ENCODE data around the gene CD164L2. TPM values are rescaled to one million over a fixed set of nuclear protein-coding genes. Genes with fewer than 3 reads are reported as not detected.

Gene CD164L2
- total RNA-seq, 4 donors from 2014 or later: 5.9 to 14.3 (median 10.3) TPM

DNA sequence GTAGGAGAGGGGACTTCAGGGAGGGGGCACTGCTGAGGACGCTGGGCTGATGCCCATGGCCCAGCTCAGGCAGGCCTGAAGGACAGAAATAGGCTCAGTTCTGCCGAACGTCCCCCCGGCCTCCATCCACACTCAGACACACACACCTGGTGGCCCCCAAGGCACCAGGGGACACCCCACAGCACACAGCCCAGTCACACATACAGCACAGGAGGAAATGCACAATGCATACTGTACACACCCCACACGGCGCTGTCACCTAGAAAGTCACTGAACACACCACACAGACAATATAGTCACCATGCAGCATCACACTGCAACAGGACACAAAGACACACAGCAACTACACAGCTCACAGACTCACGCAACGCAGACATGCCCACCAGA lies 40.7 kb downstream of the CD164L2 start:
- 52% methylated on average over 3 of the region's 8 CpGs for WGBS
- Histone ChIP-seq H3K36me3 (no peaks in the 10 kb centered on the region), H3K27ac (peak overlapping the region; percentile 91), H3K4me1 (peaks cover 33% of the 10 kb centered on the region), H3K4me3 (peak overlapping the region; percentile 48), H3K9me3 (no peaks in the 10 kb centered on the region), H3K27me3 (no peaks in the 10 kb centered on the region)
- DNase-seq (ENCODE audit: low spot score in 2 of 2): no peak
- no peak for TF ChIP-seq POLR2AphosphoS5 (IDR thresholded peaks at IDR 0.05)
- TF ChIP-seq, protein P1, sequence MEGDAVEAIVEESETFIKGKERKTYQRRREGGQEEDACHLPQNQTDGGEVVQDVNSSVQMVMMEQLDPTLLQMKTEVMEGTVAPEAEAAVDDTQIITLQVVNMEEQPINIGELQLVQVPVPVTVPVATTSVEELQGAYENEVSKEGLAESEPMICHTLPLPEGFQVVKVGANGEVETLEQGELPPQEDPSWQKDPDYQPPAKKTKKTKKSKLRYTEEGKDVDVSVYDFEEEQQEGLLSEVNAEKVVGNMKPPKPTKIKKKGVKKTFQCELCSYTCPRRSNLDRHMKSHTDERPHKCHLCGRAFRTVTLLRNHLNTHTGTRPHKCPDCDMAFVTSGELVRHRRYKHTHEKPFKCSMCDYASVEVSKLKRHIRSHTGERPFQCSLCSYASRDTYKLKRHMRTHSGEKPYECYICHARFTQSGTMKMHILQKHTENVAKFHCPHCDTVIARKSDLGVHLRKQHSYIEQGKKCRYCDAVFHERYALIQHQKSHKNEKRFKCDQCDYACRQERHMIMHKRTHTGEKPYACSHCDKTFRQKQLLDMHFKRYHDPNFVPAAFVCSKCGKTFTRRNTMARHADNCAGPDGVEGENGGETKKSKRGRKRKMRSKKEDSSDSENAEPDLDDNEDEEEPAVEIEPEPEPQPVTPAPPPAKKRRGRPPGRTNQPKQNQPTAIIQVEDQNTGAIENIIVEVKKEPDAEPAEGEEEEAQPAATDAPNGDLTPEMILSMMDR (IDR thresholded peaks at IDR 0.05): no peak
- TF ChIP-seq POLR2A (IDR thresholded peaks at IDR 0.05): no peak
- no peak for TF ChIP-seq EP300 (IDR thresholded peaks at IDR 0.05)

DNA sequence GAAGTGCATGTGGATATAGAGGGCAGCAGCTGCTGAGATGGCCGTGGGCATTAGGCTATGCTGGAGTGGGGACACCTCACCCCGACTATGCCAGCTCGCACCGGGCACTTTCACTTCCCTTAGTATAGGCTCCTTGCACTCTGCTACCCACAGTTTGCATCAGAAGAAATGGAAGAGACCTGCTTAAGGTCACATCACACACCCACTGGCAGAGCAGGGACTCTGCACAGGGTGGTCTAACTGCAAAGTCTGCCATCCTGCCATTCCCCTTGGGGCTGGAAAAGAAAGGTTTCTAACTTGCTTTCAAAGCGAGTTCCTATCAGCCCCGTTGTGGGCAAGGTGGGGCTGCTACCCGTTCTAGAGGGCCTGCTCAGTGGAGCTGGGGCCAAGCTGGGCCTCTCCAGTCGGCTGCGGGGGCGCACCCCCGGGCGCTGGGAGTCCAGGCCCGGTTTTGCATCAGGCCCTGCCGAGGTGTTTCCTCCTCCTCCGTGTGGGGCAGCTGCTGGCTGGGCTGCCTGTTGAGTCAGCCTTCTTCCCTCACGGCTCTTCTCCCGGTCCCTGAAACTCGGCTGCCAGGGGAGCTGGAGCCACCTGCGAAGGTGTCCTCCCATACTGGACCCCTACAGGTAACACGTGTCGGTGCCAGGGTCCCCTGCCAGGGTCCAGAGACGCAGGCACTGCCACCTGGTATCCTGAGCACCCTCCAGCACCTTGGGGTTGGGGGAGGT lies 41.4 kb downstream of the CD164L2 start, which contains the start of gene SYTL1:
SYTL1 (plus strand) TSS at position 498 of the 728 bp plus-strand sequence. CDS start 3,313 bp downstream, outside the sequence.
- TF ChIP-seq POLR2A (IDR thresholded peaks at IDR 0.05) (no peak), POLR2AphosphoS5 (IDR thresholded peaks at IDR 0.05) (no peak), EP300 (IDR thresholded peaks at IDR 0.05) (no peak)
- TF ChIP-seq, protein P1 (IDR thresholded peaks at IDR 0.05): no peak
- peak within 1 kb of the TSS; percentile 48 for H3K4me3 ChIP-seq
- no peaks in the 10 kb centered on the region for H3K9me3 ChIP-seq
- DNase-seq (ENCODE audit: low spot score in 2 of 2): no peak
- H3K27ac ChIP-seq: peak within 1 kb of the TSS; percentile 91
- H3K27me3 ChIP-seq: no peaks in the 10 kb centered on the region
- 18% methylated on average over 10 of the region's 22 CpGs for WGBS
- peaks cover 2% of the 10 kb centered on the region for H3K36me3 ChIP-seq
- peaks cover 29% of the 10 kb centered on the region for H3K4me1 ChIP-seq

DNA sequence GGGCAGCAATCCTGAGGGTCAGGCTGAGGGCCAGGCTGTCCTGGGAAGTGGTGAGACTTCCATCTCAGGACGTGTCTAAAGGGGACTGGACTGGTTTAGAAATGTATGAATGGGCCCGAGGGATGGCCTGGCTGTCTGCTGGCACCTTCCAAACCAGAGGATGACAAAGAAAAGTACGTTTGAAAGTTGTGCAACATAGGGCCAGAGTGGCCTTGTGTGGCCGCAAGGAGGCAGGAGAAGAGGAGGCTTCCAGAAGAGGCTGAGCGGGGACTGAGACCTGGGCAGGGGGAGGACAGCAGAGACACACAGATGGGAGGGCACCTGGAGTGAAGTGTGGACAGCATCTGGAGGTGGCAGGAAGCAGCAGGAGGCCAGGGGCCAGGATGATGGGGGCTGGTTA lies 43.9 kb downstream of the CD164L2 start:
- TF ChIP-seq, protein P1 (IDR thresholded peaks at IDR 0.05): no peak
- TF ChIP-seq POLR2AphosphoS5 (IDR thresholded peaks at IDR 0.05) (no peak), POLR2A (IDR thresholded peaks at IDR 0.05) (no peak), EP300 (IDR thresholded peaks at IDR 0.05) (no peak)
- Histone ChIP-seq H3K4me3 (no peak overlapping the region), H3K4me1 (peaks cover 22% of the 10 kb centered on the region), H3K27me3 (no peaks in the 10 kb centered on the region), H3K9me3 (no peaks in the 10 kb centered on the region), H3K36me3 (peaks cover 27% of the 10 kb centered on the region), H3K27ac (no peak overlapping the region)
- DNase-seq (ENCODE audit: low spot score in 2 of 2): no peak
- WGBS: 63% methylated on average over 5 of the region's 5 CpGs

DNA sequence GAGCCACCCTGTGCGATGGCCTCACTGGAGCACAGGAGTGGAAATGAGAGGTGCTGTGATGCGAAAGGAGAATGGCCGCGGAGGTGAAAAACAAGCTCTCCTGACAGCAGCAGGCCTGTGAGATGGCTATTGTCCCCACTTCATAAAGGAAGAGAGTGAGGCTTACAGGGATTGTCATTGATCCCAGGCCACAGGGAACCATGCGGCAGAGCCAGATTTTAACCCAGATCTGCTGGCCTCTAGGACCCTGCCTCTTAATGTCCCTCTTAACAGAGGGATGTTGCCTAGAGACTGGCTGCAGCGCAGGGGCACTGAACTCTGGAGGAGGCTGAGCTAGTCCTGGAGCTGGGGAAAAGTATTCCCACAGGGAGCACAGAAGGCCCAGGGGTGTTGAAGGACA lies 44.4 kb downstream of the CD164L2 start:
- H3K27ac ChIP-seq: no peak overlapping the region
- H3K36me3 ChIP-seq: peaks cover 32% of the 10 kb centered on the region

DNA sequence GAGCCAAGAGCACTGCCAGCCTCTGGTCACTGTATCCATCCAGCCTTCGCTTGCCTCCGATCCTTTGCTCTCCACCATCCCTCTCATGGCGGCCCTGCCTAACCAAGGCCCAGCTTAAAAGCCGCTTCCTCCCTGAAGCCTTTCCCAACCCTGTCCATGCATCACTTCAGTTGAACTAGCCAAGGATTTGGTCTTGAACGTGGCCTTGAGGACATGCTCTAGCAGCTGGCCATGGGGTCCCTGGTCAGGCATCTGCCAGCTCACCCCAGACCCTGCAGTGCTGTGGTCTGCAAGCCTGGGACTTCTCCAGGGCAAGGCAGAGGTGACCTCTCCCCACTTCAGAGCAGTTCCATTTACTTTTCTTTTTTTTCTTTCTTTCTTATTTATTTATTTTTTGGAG lies 46.4 kb downstream of the CD164L2 start:
- no peak for TF ChIP-seq EP300 (IDR thresholded peaks at IDR 0.05)
- no peak for TF ChIP-seq POLR2A (IDR thresholded peaks at IDR 0.05)
- TF ChIP-seq POLR2AphosphoS5 (IDR thresholded peaks at IDR 0.05): no peak
- TF ChIP-seq, protein P1 (IDR thresholded peaks at IDR 0.05): no peak
- Histone ChIP-seq H3K9me3 (no peaks in the 10 kb centered on the region), H3K27me3 (no peaks in the 10 kb centered on the region), H3K4me3 (no peak overlapping the region), H3K27ac (no peak overlapping the region), H3K4me1 (peaks cover 15% of the 10 kb centered on the region), H3K36me3 (peaks cover 48% of the 10 kb centered on the region)
- no peak for DNase-seq (ENCODE audit: low spot score in 2 of 2)
- 91% methylated on average over 5 of the region's 5 CpGs for WGBS

More for the DNA sequence above, 44.4 kb downstream of the CD164L2 start:
- TF ChIP-seq, protein P1 (IDR thresholded peaks at IDR 0.05): no peak
- TF ChIP-seq EP300 (IDR thresholded peaks at IDR 0.05) (no peak), POLR2A (IDR thresholded peaks at IDR 0.05) (no peak), POLR2AphosphoS5 (IDR thresholded peaks at IDR 0.05) (no peak)
- H3K4me1 ChIP-seq: peaks cover 18% of the 10 kb centered on the region
- no peaks in the 10 kb centered on the region for H3K9me3 ChIP-seq
- no peak for DNase-seq (ENCODE audit: low spot score in 2 of 2)
- H3K27me3 ChIP-seq: no peaks in the 10 kb centered on the region
- no peak overlapping the region for H3K4me3 ChIP-seq
- 96% methylated on average over 6 of the region's 6 CpGs for WGBS
